ENCODE results near the gene FAM53B. TPM values are rescaled to one million over a fixed set of nuclear protein-coding genes. Genes with fewer than 3 reads are reported as not detected.
A peak's percentile ranks its signal among the peaks of the same experiment; 100 is the strongest.
"Not testable (repeated sequence)": the region's sequence is repeated elsewhere in the genome, so short reads cannot be mapped to it uniquely, and the experiment has no call there.

FAM53B gene
- total RNA-seq, 1 experiment from 2014 or later, result 6.7 TPM

DNA sequence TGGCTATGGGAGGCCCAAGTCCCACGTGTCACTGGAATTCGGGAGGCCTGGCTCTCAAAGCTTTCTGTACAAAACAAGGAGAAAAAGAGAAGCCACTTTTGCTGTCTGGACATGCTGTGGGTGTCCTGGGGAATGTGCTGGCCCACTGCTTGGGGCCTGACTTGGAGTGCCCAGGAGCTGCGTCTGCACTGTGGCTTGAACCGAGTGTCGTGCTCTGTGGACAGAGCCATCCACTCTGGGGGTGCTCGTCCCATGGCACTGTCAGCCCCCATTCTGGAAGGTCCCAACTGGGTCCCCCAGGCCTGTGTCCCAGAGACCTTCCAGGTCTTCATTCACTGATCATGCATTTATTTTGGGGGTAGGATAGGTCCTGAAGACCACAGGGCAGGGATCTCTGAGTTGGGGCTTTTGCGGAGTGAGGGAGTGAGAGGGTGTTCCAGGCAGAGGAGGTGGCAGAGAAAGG is 144.6 kb downstream of the FAM53B start:
- DNase-seq (ENCODE audit: low read depth), result no peak

DNA sequence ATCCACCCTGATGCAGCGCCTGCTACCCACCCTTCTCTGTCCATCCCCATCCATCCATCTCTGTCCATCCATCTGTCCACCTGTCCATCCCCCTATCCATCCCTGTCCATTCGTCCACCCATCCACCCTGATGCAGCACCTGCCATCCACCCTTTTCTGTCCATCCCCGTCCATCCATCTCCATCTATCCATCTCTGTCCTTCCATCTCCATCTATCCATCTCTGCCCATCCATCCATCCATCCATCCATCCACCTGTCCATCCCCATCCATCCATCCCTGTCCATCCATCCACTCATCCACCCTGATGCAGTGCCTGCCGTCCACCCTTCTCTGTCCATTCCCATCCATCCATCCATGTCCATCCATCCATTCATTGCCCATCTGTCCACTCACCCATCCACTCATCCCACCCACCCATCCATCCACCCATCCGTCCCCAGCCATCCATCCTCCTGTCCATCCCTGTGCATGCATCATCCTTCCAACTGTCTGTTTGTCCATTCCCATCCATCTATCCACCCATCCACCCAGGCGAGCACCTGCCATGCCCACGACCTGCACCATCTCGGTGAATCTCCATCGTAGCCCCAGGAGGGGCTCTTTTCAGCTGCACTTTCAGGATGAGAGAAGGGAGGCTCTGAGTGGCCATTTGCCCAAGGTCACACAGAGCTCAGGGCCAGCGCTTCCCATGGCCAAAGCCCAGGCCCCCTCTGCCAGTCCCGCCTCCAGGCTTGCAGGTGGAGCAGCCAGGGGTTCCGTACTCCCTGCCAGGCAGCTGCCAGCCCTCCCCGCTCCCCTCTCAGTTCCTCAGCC is 145.2 kb downstream of the FAM53B start:
- no peak for DNase-seq (ENCODE audit: low read depth)

DNA sequence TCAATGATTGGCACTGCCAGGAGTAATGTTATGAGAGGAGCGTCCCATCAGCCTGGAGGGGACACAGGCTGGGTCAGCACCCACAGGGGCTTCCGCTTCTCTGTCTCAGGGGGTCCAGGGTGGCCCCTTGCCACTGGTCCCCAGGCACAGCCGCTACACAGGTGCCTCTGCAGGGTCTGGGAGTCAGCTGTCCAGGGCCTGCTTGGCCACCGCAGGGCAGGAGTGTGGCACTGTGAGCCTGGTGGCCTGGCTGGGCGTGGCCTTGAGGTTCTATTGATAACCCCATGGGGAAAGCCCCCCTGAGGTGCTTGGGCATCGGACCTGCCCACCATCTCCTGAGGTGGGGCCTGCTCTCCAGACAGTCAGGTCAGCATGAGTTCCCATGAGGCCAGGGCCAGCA is 146.0 kb downstream of the FAM53B start:
- no peak for DNase-seq (ENCODE audit: low read depth)

DNA sequence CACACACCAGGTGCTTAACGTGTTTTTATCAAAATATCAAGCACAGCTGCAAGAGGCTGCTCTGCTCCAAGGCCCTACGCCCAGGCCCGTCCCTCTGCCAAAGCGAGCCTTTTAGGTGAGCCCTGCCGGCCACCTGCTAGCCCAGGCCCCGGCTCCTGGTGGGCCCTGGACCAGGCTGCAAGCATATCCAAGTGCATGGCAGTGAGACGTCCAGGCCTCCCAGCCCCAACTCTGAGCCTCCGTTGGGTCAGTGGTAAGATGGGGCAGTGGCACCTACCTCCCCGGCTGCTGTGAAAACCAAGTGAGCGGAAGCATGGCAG is 146.4 kb downstream of the FAM53B start:
- DNase-seq (ENCODE audit: low read depth), result no peak

DNA sequence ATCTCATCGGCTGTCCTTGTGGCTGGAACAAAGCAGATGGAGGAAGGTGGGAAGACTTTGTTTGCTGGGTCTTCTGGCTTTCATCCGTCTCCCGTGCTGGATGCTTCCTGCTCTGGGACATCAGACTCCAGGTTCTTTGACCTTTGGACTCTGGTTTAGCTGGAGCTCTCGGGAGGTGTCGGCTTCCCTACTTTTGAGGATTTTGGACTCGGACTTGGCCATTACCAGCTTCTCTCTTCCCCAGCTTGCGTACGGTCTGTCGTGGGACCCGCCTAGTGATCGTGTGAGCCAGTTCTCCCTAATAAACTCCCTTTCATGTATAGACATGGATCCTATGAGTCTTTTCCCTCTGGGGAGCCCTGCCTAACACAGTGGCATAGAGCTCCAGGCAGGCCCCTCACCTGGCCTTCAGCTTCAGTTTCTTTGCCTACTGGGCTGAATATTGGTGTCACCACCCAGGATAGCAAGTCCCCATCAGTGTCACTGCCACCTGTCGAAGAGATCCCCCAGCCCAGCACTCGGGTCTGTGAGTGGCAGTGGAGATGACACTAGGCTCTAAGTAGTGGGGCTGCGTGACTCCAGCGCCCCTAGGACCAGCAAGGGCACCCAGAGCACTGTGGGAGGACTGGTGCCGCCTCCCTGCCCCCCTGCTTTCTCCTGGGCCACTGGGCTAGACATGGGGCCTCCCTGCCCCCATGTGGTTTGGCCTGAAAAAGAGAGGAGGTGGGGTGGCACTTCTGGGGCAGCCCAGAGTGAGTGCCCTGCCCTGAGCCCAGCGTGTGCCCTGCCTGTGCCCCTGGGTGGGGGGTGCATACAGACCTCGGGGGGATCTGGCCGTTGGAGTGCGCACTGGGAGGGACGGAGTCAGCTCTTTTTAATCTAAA is 147.0 kb downstream of the FAM53B start:
- no peak for DNase-seq (ENCODE audit: low read depth)

DNA sequence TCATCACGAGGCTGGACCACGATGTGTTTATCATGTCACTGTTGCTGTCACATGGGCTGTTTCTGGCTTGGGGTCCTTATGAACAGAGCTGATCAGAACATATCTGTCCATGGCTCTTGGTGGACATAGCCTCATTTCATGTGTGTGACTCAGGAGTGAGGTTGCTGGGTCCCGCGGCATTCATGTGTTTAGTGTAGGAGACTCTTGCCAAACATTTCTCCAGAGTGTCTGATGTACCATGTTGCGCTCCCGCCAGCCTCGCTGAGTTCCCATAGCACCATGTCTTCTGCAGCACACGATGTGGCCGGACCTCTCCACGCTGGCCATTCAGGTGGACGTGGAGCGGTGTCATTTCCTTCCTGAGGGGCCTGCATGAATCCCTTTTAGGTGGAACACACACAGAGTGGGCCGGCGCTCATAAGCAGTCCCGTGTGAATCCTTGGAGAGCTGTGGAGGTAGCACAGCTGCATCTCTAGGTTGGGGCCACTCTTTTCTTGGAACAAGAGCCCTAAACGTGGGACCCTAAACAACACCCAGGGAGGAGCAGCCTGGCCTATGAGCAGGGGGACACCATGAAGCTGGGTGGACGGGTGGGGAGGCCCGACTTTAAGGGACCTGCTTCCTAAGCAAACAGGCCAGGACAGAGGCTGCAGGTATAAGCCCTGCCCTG is 147.9 kb downstream of the FAM53B start:
- DNase-seq (ENCODE audit: low read depth), result no peak

DNA sequence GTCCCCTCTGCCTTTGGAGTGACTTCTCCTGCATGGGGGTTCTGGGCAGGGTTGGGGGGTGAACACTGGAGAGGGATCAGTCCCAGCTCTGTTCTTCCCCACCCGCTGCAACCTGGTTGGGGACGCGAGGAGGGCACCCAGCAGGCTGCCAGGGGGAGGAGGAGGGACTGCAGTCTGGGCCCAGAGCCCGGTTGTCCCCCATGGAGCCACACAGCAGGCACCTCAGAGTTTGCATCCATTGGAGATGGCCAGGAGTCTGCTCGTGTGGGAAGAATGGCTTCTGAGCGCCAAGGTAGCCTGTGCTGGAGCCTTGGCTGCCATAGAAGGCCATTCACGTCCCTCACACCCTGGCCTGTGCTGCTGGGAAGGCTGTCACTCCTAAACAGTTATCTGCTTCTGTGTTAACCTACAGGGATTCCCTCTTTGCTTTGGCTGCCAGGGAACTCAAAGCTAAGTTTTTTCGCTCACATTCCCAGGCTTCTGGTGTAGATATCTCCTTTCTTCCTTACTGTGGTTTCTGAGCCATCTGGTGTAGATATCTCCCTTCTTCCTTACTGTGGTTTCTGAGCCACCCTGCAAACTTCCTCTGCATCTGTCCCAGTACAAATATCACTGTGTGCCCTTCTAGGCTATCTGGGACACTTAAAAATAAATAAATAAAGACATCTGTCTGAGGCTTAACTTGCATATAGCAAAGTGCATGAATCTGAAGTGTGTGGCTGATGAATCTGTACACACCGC is 148.9 kb downstream of the FAM53B start:
- no peak for DNase-seq (ENCODE audit: low read depth)

DNA sequence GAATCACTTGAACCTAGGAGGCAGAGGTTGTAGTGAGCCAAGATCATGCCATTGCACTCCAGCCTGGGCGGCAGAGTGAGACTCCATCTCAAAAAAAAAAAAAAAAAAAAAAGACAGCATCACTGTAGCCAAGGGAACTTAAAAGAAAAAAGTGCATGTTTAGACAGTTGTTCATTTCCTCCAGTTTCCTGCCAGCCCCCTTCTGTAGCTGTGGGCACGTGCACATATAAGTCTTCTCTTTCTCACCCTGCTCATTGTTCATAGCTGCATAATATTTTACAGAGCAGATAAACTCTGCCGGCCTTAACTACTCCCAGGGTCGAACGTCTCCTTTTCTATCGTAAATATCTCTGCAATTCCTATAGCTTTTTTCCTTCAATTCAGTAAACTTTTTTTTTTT is 149.9 kb downstream of the FAM53B start:
- no peak for DNase-seq (ENCODE audit: low read depth)

DNA sequence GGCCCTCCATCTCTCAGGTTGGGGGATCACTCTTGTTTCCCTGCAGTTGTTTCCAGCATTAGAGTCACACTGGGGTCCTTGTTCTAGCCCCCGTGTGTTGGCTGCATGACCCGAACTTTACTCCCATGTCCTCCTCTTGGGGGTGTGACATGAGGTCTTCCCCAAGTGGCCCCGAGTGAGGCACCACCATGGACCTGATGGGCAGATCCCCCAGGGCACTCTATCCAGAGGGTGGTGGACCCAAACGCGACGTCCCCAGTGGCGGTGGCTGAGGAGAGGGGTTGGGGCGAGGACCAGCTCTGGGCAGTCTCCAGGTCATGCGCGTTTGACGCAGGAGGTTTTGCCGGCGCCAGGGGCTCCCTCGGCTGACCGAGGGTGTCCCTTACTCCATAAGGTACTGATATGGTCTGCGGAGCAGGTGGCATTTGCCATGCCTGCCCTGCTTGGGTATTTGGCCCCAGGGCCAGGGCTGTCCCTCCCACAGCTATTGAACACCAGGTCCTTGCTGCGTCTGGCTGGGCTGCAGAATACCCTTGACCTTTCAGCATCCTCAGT is 150.7 kb downstream of the FAM53B start:
- no peak for DNase-seq (ENCODE audit: low read depth)

DNA sequence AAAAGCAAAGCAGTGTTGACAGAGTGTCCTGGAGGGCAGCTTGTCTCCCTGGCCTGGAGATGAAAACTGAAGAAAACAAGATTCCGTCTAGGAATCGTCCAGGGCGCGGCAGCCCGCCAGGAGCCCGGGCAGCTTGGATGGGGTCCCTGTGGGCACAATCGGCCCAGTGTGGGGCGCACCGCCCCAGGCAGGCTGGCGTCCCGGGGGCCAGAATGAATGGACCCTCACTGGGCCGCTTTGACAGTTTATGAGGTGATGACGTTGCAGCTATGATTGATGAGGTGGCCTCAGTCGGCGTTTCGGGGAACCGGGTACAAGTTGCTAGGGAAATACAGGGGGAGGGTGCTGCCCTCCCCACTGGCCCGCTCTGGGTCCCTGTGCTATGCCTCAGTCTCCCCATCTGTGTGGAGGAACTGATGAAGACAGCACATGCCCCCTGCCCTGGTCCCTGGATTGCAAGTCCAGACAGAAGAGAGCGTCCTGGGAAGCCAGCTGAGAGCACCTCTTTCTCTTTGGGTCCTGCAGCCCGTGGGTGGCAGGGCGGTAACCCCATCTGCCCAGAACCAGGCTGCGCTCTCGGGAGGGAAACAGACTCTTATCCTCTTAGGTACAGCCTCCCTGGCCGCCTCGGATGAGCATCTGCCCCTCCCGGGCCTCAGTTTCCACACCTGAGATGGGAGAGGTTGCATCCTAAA is 151.3 kb downstream of the FAM53B start:
- no peak for DNase-seq (ENCODE audit: low read depth)

DNA sequence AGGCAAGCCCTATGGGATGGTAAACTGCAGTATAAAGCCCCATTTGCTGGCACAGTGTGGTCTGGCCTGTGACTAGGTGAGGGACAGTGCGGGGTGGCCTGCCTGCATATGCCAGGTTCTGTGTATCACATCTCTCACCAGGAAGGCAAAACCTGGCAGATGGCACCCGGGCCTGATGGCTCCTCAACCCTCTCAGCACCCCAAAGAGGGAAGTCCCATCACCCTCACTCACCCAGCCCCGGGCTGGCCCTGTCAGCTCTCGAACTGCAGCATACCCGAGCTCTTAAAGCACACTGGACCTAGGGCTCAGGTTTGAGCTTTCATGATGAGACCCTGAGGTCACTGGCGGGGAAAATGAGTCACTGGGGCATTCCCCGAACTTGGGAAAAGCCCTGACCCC is 152.1 kb downstream of the FAM53B start:
- no peak for DNase-seq (ENCODE audit: low read depth)

DNA sequence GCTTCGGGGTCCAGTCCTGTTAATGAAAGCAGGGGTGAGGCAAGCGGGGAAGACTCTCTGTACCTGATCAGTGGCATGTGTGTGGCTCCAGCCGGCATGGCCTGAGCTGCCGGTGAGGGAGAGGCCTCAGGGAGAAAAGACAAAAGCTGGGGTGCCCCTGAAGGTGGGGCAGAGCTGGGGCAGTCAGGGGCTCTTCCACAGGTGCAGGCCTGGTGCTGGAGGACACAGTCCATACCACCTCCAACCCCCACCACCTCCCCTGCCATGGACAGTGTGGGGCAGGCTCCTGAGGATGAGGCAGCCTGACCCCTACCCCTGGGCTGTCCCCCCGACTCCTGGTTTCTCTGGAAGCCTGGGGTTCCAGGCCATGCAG is 153.1 kb downstream of the FAM53B start:
- DNase-seq (ENCODE audit: low read depth), result no peak

DNA sequence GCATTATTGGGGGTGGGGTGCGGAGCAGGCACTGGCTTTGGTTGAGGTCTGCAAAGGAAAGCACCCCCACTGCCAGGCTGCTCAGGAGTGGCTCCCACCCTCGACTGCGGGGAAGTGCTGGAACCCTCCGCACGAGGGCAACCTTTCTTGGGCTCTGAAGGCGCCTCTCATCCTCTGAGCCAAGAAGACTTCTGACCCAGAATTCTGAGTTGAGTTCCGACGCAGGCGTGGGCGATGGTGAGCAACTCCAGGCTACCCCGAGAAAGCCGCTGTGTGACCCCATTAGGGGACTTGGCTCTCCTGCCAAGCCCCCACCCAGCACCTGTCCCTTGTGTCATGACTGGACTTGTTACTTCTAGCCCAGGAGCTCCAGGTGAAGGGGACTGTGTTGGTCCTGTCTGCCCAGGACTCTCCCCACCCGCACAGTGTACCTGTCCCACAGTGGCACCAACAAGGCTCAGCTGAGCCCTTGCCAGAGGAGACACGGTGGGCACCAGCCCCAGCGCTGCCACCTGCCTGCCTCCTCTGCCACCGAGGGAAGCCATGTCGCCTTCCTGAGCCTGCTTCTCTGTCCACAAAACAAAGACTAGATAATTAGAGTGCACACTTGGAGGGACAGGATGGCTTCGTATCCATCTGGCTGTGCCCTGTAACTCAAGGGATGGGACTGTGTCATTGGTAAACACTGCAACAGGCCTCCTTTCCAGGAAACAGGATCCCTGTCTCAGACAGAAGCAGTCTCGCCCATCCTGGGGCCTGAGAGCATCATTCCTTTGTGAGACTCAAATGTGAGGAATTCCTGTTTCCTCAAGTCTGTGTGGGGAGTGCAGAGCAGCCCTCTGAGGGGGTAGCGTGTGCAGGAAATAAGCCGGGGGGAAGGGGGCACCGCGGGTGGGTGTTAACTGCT is 153.7 kb downstream of the FAM53B start:
- no peak for DNase-seq (ENCODE audit: low read depth)

DNA sequence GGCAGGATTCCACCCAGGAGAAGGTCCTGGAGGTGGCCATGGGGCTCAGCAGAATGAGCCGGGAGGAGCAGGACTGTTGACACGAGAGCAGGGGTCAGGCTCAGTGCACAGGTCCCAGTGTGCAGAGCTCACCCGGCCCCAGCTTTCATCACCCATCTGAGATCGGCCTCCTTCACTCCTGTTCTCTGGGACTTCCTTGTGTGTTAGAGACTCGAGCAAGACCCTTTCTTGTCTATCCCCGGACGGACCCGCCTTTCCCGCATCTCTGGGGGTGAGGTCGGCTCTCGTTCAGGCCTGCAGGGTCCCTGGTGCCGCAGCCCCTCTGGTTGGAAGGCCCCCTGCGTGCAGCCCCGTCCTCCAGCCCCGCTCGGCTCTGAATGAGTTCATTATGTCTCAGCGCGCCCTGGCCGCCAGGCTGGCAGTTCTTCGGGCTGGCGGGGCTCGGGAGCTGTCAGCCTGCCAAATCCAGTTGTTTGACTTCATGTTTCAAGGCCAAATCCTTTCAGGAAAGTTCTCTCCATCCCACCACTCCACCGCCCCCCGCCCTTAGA is 154.6 kb downstream of the FAM53B start:
- DNase-seq (ENCODE audit: low read depth), result no peak

DNA sequence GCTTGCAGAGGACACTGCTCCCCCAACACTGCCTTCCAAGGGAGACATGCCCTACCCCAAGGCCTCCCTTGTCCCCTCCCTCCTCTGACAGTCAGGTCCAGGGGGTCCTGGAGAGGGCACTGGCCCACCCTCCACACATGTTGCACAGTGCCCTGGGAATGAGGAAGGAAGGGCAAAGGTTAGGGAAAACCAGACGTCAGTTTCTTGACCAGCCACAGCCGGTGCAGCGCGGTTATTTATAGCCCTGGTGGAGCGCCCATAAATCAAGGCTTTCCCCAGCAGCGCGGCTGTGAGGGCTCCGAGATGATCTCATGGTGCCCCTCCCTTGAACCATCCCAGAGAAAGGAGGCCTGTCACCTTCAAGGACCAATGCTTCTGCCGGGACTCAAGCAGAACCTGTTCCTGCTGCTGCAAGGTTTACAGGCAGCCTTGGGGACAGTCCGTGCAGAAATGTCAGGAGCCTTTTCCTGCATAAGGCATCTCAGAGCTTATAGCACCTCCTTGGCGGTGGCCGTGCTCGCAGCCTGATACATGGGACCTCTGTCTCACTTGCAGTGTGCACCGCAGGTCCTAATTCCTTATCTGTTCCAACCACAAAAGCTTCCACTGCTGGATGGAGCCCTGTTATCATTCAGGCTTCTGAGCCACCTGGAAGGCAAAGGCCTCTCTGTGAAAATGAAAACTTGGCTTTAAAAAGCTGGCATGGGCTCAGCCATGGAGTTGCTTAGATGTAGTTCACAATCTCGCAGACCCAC is 155.3 kb downstream of the FAM53B start:
- peak; percentile 24 for DNase-seq (ENCODE audit: low read depth)

DNA sequence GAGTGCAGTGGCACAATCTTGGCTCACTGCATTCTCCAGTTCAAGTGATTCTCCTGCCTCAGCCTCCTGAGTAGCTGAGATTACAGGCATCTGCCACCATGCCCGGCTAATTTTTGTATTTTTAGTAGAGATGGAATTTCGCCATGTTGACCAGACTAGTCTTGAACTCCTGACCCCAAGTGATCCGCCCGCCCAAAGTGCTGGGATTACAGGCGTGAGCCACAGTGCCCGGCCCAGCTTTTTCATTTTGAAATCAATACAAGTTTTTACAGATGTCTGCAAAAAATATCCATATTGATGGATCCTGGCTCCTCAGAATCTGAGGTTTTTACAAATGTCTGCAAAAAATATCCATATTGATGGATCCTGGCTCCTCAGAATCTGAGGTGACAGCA is 155.8 kb downstream of the FAM53B start:
- not testable (repeated sequence) for DNase-seq (ENCODE audit: low read depth)

DNA sequence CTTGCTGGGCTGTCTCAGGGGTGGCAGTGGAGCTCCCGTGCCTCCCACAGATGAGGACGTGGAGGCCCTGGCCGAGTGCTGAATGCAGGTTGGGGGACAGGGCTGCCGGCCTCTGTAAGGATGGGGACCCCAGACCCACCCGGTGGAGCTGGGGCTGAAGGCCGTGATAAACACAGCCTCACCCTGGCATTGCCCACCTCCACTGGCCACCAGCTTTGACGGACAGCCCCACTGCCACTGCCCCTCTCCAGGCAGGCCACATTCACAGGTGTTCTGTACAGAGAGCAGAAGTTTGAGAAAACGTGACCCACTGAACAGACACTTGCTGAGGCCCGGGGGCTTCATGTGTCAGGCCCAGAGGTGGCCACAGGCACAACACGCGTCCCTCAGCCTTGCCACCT is 156.4 kb downstream of the FAM53B start:
- no peak for DNase-seq (ENCODE audit: low read depth)

DNA sequence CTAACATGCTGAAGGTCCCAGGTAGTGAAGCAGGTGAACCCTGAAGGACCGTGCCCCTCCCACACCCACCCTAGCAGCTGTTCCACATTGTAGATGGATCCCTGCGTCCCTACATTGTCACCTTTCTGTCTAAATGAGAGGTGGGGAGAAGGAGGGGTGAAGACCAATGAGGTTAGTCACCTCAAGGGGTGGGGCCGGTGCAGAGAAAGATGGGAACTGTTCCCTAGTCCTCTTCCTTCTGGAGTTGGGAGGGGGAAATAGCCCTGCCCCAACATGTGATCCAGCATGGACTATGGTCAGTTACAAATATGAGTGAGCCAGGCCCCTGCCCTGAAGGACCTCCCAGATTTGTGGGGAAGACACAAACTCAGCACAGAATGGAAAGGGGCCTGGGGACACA is 158.0 kb downstream of the FAM53B start:
- DNase-seq (ENCODE audit: low read depth), result no peak

DNA sequence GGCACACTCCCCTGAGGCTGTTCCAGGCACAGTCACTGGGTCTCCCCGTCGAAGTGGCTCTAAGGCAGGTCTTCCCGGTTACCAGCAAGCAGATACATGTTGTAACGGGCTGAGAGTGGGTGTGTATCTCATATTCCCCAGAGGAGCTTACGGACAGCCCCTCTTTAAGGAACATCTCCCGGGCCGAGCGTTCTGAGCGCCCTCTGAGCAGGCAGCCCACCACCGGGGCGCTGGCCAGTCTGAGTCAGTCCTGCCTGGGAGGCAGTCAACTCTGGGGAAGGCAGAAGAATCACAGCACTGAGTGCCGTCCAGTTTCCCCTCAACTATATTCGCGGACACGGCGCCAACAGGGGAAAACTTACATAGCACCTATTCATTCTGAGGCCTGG is 165.2 kb downstream of the FAM53B start:
- DNase-seq (ENCODE audit: low read depth), result no peak
